HepG2 (cell line): Measurements from ENCODE around the gene FOSB. TPM values are rescaled to one million over a fixed set of nuclear protein-coding genes. Genes with fewer than 3 reads are reported as not detected.

ENCODE experiments used
- IKZF4 ChIP-seq: sonication (generic); formaldehyde crosslinking; IDR thresholded peaks from 2 replicates; pipeline ENCODE4 v1.5.1; 2020; ENCODE audit warnings: borderline replicate concordance, mild to moderate bottlenecking, low read depth, missing genetic modification reagents; ENCODE audit errors: not compliant biosample characterization
- KDM2A ChIP-seq: sonication (generic); formaldehyde crosslinking; IDR thresholded peaks from 2 replicates; pipeline ENCODE4 v1.4.0; 2020; ENCODE audit warnings: low read depth, missing genetic modification reagents, borderline replicate concordance
- MAFG ChIP-seq: sonication (generic); formaldehyde crosslinking; IDR thresholded peaks from 2 replicates; pipeline ENCODE4 v1.5.1; 2020; ENCODE audit warnings: mild to moderate bottlenecking, missing genetic modification reagents
- MED1 ChIP-seq: sonication (generic); formaldehyde crosslinking; IDR thresholded peaks from 2 replicates; pipeline ENCODE4 v1.4.0; 2020; ENCODE audit warnings: missing genetic modification reagents
- NFE2 ChIP-seq: sonication (generic); formaldehyde crosslinking; IDR thresholded peaks from 2 replicates; pipeline ENCODE4 v1.4.0; 2020; ENCODE audit warnings: missing genetic modification reagents
- NR2F1 ChIP-seq, 2 experiments: fragments of 450-650 bp in 1 of 2; formaldehyde crosslinking in 1 of 2; IDR thresholded peaks; 2 replicates each; pipeline versions ENCODE4 v1.5.0 to v1.6.1; 2016 to 2020; ENCODE audit warnings: mild to moderate bottlenecking in 1 of 2, missing compliant biosample characterization in 1 of 2, missing genetic modification reagents in 1 of 2, moderate library complexity in 1 of 2
- SOX6 ChIP-seq, 2 experiments: fragments of 450-650 bp in 1 of 2; sonication (generic) in 1 of 2; formaldehyde crosslinking in 1 of 2; IDR thresholded peaks; 2 replicates each; pipeline versions ENCODE4 v1.4.0 to v1.6.1; 2017 to 2020; ENCODE audit warnings: antibody characterized with exemption in 1 of 2, mild to moderate bottlenecking in 1 of 2, missing genetic modification reagents in 1 of 2
- TCF7 ChIP-seq: sonication (generic); IDR thresholded peaks from 2 replicates; pipeline ENCODE4 v1.6.1; 2016; ENCODE audit warnings: antibody characterized with exemption, low read depth
- XBP1 ChIP-seq: sonication (generic); formaldehyde crosslinking; IDR thresholded peaks from 2 replicates; pipeline ENCODE4 v1.5.0; 2020; ENCODE audit warnings: missing genetic modification reagents
- ZKSCAN8 ChIP-seq: IDR thresholded peaks from 2 replicates; pipeline ENCODE4 v1.6.1; 2016; ENCODE audit warnings: borderline replicate concordance, missing genetic modification reagents, missing compliant biosample characterization
- ZNF124 ChIP-seq: sonication (generic); formaldehyde crosslinking; IDR thresholded peaks from 2 replicates; pipeline ENCODE4 v1.4.0; 2020; ENCODE audit warnings: missing genetic modification reagents
- ZNF326 ChIP-seq: sonication (generic); formaldehyde crosslinking; IDR thresholded peaks from 2 replicates; pipeline ENCODE4 v1.4.0; 2020; ENCODE audit warnings: missing genetic modification reagents, borderline replicate concordance
- ZNF430 ChIP-seq: sonication (generic); formaldehyde crosslinking; IDR thresholded peaks from 2 replicates; pipeline ENCODE4 v1.9.0; 2021; ENCODE audit warnings: mild to moderate bottlenecking, missing genetic modification reagents
- polyA plus RNA-seq, 8 experiments: library from polyadenylated mRNA; depleted of rRNA in 3 of 8; stranded (reverse) in 7 of 8; unstranded in 1 of 8; fragments of >200 nt; fragmentation: Illumina TruSeq in 4 of 8; extraction: Trizol in 4 of 8; gene quantifications; 2 replicates each; pipeline versions ENCODE4 v1.2.1 to v1.2.3, GENCODE V29; 2011 to 2016; ENCODE audit warnings: low read depth in 4 of 8, missing spikeins in 1 of 8, mixed read lengths in 1 of 8; ENCODE audit not compliant: insufficient read depth in 1 of 8
- total RNA-seq, 5 experiments: library from RNA; depleted of rRNA; stranded (reverse); fragments of >200 nt; fragmentation: Illumina TruSeq; extraction: Trizol; gene quantifications; 2 replicates each; pipeline ENCODE4 v1.2.3, GENCODE V29; 2016; ENCODE audit warnings: low read depth in 1 of 5
- TF ChIP-seq, protein P1 (sequence below): IDR thresholded peaks from 2 replicates; pipeline ENCODE4 v1.6.1; 2016; ENCODE audit warnings: missing biosample characterization, missing genetic modification reagents, low read depth
- TF ChIP-seq, protein P2 (sequence below): sonication (generic); formaldehyde crosslinking; IDR thresholded peaks from 2 replicates; pipeline ENCODE4 v1.4.0; 2020; ENCODE audit warnings: mild to moderate bottlenecking, missing genetic modification reagents
- TF ChIP-seq, protein P3 (sequence below): sonication (generic); formaldehyde crosslinking; IDR thresholded peaks from 2 replicates; pipeline ENCODE4 v1.9.0; 2022; ENCODE audit warnings: low read depth, missing genetic modification reagents
- TF ChIP-seq, protein P4 (sequence below): sonication (generic); formaldehyde crosslinking; IDR thresholded peaks from 2 replicates; pipeline ENCODE4 v1.5.0; 2020; ENCODE audit warnings: mild to moderate bottlenecking, missing genetic modification reagents, moderate library complexity
- TF ChIP-seq, protein P5 (sequence below): sonication (generic); formaldehyde crosslinking; IDR thresholded peaks from 2 replicates; pipeline ENCODE4 v1.8.0; 2022; ENCODE audit warnings: mild to moderate bottlenecking, missing genetic modification reagents
- TF ChIP-seq, protein P6 (sequence below): sonication (generic); formaldehyde crosslinking; IDR thresholded peaks from 2 replicates; pipeline ENCODE4 v1.4.0; 2020; ENCODE audit warnings: missing genetic modification reagents, borderline replicate concordance

The FOSB gene
- total and polyA plus RNA-seq, 2 of the 13 experiments (the other 11 are each of a cell fraction or from before 2014, with no cell fraction given), result 2.8 to 6.0 TPM

DNA sequence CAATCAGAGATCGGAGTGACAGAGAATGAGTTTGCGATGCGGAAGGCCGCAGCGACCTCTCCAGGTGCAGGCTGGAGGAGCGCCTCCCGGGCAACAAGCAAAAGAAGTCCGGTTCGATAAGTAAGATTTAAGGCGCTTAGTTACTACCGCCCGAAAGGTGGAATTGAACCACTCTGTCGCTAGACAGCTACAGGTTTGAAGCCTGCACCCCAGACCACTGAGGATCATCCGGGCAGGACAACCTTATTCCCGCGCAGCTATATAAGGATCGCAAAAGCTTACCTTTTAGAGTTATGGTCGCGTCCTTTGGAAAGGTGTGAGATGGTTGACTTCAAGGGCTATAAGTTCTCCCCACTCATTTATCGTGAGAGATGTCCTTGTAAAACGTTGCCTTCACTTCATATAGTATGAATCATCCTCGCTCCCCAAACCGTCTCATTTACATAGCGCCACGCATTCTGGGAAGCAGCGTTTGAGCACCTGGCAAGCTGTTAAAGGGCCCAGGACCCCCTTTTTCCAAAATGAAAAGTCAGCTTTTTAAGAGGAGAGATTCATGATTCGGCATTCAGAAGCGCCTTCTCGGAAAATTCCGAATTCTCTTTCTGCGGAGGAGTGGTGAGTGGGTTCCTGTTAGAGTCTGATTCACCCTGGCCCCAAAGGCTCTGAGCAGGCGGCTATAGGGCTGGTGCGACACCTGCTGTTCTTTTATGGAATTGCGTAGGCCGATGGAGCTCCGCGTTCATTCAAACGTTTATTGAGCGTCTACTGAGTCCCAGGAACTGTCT, 10.8 kb downstream of the FOSB start (continued):
- TF ChIP-seq, protein P1, sequence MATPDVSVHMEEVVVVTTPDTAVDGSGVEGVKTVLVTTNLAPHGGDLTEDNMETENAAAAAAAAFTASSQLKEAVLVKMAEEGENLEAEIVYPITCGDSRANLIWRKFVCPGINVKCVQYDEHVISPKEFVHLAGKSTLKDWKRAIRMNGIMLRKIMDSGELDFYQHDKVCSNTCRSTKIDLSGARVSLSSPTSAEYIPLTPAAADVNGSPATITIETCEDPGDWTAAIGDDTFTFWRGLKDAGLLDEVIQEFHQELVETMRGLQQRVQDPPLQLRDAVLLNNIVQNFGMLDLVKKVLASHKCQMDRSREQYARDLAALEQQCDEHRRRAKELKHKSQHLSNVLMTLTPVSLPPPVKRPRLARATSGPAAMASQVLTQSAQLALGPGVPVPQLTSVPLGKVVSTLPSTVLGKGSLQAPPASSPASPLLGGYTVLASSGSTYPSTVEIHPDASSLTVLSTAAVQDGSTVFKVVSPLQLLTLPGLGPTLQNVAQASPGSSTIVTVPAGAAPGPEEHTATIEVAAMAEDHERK, result 0 out of 2 replicates have a peak, but pooled peaks have one; percentile 10
- TF ChIP-seq NFE2, result no peak
- TF ChIP-seq, protein P2, sequence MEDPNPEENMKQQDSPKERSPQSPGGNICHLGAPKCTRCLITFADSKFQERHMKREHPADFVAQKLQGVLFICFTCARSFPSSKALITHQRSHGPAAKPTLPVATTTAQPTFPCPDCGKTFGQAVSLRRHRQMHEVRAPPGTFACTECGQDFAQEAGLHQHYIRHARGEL (CRISPR knock-in tag), result no peak
- TF ChIP-seq MAFG, result no peak
- no peak for TF ChIP-seq ZNF326 (CRISPR knock-in tag)
- TF ChIP-seq TCF7, result no peak
- TF ChIP-seq, protein P3, sequence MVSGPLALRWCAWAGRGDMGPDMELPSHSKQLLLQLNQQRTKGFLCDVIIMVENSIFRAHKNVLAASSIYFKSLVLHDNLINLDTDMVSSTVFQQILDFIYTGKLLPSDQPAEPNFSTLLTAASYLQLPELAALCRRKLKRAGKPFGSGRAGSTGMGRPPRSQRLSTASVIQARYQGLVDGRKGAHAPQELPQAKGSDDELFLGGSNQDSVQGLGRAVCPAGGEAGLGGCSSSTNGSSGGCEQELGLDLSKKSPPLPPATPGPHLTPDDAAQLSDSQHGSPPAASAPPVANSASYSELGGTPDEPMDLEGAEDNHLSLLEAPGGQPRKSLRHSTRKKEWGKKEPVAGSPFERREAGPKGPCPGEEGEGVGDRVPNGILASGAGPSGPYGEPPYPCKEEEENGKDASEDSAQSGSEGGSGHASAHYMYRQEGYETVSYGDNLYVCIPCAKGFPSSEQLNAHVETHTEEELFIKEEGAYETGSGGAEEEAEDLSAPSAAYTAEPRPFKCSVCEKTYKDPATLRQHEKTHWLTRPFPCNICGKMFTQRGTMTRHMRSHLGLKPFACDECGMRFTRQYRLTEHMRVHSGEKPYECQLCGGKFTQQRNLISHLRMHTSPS, result no peak
- TF ChIP-seq ZNF430 (CRISPR knock-in tag), result peak; percentile 77; the same call in 1 of the 2 replicates
- TF ChIP-seq, protein P4, sequence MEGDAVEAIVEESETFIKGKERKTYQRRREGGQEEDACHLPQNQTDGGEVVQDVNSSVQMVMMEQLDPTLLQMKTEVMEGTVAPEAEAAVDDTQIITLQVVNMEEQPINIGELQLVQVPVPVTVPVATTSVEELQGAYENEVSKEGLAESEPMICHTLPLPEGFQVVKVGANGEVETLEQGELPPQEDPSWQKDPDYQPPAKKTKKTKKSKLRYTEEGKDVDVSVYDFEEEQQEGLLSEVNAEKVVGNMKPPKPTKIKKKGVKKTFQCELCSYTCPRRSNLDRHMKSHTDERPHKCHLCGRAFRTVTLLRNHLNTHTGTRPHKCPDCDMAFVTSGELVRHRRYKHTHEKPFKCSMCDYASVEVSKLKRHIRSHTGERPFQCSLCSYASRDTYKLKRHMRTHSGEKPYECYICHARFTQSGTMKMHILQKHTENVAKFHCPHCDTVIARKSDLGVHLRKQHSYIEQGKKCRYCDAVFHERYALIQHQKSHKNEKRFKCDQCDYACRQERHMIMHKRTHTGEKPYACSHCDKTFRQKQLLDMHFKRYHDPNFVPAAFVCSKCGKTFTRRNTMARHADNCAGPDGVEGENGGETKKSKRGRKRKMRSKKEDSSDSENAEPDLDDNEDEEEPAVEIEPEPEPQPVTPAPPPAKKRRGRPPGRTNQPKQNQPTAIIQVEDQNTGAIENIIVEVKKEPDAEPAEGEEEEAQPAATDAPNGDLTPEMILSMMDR, result peak; percentile 93
- TF ChIP-seq KDM2A, result peak; percentile 82; the same call in 1 of the 2 replicates
- TF ChIP-seq ZKSCAN8 (CRISPR knock-in tag), result peak; percentile 62; the same call in 1 of the 2 replicates
- peak; percentile 57; the same call in 1 of the 2 replicates for TF ChIP-seq ZNF124
- TF ChIP-seq, protein P5, sequence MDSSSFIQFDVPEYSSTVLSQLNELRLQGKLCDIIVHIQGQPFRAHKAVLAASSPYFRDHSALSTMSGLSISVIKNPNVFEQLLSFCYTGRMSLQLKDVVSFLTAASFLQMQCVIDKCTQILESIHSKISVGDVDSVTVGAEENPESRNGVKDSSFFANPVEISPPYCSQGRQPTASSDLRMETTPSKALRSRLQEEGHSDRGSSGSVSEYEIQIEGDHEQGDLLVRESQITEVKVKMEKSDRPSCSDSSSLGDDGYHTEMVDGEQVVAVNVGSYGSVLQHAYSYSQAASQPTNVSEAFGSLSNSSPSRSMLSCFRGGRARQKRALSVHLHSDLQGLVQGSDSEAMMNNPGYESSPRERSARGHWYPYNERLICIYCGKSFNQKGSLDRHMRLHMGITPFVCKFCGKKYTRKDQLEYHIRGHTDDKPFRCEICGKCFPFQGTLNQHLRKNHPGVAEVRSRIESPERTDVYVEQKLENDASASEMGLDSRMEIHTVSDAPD (CRISPR knock-in tag), result no peak
- no peak for TF ChIP-seq XBP1 (CRISPR knock-in tag)
- TF ChIP-seq SOX6 (IDR thresholded peaks at IDR 0.05), result no peak
- TF ChIP-seq SOX6 (CRISPR knock-in tag; IDR thresholded peaks at IDR 0.05), result peak; percentile 73
- 0 out of 4 replicates have a peak, but pooled peaks of 1 of the 2 experiments have one; percentile 26 for TF ChIP-seq NR2F1 (CRISPR knock-in tag; IDR thresholded peaks at IDR 0.05)
- TF ChIP-seq MED1 (CRISPR knock-in tag), result peak; percentile 69
- TF ChIP-seq, protein P6, sequence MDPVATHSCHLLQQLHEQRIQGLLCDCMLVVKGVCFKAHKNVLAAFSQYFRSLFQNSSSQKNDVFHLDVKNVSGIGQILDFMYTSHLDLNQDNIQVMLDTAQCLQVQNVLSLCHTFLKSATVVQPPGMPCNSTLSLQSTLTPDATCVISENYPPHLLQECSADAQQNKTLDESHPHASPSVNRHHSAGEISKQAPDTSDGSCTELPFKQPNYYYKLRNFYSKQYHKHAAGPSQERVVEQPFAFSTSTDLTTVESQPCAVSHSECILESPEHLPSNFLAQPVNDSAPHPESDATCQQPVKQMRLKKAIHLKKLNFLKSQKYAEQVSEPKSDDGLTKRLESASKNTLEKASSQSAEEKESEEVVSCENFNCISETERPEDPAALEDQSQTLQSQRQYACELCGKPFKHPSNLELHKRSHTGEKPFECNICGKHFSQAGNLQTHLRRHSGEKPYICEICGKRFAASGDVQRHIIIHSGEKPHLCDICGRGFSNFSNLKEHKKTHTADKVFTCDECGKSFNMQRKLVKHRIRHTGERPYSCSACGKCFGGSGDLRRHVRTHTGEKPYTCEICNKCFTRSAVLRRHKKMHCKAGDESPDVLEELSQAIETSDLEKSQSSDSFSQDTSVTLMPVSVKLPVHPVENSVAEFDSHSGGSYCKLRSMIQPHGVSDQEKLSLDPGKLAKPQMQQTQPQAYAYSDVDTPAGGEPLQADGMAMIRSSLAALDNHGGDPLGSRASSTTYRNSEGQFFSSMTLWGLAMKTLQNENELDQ, result no peak
- TF ChIP-seq IKZF4 (CRISPR knock-in tag), result no peak
